CD4-positive, alpha-beta T cell treated with Interleukin-2 at 100 ng/mL for 4 hours (primary cell): ENCODE results near the gene GRIA1.

Source experiments
- DNase-seq: peaks from one replicate; pipeline ENCODE4 v3.0.0-alpha.2; 2020; ENCODE audit warnings: low spot score

The GRIA1 gene

DNA sequence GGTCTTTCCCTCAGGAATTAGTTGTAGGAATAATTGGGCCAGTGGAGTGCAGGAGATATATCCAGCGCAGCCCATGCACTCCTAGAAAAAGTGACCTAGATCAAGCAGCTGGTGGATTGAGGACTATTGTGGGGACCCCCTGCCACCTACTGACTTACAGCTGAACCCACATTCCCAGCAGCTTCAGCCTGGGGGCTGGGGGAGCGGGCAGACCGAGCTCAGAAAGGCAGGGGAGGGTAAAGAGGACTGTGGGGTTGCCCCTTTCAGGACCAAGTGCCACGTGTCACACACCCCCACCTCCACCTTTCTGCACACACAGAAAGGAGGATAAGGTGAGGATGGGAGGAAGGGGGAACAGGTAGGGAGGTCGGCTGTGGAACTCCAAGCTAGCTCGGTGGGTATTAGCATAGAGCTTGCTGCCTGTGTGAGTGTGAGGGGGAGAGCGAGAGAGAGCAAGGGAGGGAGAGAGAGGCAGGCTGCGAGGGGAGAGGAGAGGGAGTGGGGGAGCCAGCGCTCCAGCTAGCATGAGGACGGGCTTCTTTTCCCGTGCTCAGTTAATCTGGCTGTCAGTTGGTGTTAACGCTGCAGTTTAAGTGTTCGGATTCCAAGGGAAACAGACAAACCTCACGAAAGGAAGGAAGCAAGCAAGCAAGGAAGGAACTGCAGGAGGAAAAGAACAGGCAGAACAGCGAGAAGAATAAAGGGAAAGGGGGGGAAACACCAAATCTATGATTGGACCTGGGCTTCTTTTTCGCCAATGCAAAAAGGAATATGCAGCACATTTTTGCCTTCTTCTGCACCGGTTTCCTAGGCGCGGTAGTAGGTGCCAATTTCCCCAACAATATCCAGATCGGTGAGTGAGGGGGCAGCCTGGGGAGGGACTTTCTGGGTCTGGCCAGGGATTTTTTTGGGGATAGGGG is at the start of gene GRIA1:
Gene GRIA1 (plus strand): TSS at position 553 of the 920 bp plus-strand sequence.
- DNase-seq: no peak

DNA sequence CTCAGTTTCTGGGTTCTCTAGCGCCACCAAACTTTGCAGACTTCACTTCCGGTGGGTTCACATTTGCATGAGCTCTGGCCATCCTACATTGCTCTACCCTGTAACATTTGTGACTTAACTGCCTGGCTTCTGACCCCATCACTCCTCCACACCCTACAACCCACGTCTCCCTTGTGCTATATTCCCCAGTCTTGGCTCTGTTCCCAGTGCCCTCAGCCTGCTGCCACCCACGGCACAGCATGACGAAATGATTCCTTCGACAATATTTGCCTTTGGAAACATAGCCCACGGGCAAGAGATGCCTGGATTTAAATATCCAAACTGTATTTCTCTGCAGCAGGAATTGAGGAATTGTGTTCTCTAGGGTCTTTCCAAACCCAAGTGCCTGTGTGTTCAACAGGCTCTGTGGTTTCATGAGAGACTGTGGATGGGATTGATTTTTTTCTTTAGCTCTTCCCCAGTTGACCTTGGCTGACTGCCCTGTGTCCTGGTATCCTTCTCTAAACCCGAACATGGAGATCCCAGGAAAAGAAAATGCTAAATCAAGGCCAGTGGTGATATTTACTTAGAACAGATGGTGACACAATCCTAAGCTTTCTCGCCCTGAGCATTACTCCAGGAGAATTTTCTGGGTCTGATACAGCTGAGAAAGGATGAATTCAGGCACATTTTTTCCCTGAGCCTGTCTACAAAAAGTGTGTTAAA is 44.4 kb upstream of the GRIA1 start:
- DNase-seq: no peak

DNA sequence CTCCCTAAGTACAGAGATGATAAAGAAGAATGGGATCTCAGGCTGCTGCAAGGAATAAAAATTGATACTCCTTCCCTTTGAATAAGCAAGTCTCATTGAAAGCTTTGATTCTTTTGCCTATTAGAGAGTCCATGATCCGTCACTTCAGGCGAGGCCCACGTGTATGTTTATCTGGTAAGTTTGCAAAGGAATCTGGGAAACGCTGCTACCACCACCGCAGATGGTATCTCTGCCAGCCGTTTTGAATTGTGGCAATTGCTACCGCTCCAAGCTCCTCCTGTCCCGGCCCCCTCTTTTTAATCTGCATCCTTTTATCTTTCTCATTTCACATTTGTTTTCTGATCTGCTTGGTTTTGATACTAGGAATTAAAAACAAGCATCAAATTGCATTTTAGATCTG is 42.9 kb upstream of the GRIA1 start:
- DNase-seq: no peak

DNA sequence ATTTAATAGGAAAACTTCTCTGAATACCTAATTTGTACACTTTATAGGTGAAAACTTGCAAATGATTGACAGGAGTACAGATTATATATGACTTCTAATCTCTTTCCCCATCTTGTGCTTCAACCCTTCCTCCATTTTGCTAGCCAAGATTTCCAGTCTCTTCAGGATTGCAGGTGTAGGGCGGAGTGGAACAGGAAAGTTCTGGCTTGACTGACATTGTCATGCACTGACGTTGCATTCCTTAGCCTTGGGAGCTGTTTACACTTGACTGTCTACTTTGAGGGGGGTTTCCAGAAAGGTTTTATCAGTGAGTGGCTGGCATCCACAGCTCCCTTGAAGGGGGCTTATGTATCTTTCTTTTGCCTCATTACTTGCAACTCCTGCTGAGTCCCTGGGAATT is 34.1 kb upstream of the GRIA1 start:
- no peak for DNase-seq

DNA sequence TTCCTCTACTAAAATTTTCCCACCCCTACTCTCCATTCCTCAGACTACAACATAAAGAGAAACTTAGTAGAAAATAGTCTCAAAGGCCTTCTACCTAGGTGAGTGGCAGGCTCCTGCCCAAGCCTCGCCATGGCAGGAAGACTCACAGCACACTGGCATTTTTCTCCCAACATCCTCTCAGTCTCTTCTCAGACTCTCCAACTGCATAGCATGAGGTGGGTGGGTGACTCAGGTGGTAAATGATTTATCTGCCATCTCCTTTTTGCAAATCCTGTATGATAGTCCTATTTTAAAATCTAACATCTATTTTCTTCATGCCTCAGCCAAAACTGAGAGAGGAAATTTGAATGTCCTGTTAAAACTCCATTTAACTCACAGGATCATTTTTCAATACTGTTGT is 33.5 kb upstream of the GRIA1 start:
- DNase-seq: no peak

DNA sequence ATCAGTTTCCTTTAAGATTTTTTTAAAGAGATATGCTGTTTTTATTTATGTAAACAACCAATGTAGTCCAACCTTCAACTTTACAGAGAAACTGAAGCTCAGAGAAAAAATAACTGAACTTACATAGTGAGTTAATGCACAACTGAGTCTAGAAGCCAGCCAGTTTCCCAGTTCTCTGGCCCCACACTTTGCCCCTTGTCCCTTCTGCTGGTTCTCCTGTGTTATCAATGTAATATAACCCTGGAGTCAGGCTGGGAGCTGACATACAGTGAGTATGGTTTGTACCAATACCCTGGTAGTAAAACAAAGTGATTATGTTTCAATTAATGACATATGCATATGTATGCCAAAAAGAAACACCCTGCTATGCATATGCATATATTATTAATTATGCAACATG is 32.2 kb upstream of the GRIA1 start:
- DNase-seq: no peak

DNA sequence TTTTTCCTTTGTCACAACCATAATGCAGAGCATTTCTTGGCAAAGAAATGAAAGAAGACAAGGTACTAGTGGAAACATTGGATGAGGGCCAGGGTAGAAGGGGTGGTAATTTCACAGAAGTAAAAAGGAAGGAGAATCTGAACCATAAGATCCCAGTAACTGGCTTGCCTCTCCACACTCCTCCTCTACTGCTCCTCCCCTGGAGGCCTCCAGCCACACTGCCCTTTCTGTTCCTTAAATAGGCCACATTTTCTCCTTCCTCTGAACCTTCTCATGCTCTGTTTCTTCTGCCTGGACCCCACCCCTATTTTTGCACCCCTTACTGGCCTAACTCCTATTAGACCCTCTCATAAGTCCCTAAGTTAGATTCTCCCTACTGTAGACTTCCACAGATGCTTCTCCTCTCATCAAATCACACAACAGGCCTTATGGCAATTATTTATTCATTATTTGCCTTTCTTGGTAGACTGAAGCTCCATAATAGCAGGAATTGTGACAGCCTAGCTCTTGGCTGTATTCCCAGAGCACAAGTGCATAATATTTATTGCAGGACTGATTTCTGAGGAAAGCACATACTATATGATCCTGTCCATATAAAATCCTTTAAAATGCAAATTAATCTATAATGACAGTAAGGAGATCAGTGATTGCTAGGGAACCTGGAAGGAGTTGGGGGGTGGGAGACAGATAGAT is 31.3 kb upstream of the GRIA1 start:
- DNase-seq: no peak

DNA sequence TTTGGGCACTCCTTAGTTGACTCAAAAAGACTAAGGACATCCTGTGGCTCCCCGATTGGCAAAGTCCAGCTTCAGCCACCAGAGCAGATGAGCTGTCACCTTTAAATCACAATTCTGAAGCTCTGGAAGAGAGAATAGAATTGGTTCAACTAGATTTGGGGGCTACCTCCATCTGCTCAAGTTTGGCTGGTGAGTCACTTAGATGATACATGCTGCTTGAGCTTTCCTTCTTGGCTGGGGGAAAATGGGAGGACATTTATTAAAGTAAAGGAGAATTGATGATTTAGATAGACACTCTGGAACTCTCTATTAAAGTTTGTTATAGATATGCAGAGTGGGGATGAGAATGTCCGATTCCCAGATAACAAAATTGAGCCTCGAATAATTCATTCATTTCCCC is 30.0 kb upstream of the GRIA1 start:
- DNase-seq: no peak

DNA sequence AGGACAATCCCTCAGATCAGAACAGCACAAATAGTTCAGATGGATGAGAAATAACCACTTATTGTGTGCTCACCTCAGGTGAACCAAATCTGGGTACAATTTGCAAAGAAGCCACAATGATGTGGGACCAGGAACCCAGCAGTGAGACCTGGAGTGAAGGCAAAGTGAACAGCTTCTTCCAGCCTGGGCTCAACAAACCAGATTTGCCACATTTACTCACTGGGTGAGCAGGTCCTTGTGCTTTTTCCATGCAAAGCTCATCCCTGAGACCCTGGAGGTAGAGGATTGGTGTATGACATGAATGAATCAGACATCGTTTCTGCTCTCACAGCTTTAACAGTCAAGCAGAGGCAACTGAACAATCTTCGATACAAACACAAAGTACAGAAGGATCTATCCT is 29.1 kb upstream of the GRIA1 start:
- no peak for DNase-seq

DNA sequence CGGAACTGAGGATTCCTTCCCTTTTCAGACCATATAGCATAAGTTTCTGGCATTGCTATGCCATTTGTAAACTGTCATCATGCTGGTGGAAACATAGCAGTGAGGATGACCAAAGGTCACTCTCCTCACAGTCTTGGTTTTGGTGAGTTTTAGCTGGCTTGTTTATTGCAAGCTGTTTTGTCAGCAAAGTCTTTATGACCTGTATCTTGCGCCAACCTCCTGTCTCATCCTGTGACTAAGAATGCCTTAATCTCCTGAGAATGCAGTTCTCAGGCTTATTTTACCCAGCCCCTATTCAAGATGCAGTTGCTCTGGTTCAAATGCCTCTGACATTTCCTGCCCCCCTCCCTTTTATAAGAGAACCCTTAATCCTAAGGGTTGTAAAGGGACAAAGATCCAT is 26.7 kb upstream of the GRIA1 start:
- DNase-seq: no peak

DNA sequence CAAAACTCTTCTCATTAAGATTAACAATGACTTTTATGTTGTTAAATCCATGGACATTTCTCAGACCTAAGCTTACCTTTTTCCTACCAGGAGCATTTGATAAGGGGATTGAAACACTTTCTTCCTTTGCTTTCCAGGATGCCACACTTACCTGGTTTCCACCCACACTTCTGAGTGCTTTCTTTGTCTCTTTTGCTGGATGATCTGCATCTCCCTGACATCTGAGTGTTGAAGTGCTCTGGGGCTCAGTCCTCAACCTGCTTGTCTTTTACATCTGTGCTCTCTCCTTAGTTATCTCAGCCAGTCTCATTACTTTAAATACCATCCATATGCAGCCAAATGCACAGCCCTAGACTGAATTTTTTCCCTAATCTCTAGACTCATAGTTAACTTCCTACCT is 22.9 kb upstream of the GRIA1 start:
- DNase-seq: no peak

DNA sequence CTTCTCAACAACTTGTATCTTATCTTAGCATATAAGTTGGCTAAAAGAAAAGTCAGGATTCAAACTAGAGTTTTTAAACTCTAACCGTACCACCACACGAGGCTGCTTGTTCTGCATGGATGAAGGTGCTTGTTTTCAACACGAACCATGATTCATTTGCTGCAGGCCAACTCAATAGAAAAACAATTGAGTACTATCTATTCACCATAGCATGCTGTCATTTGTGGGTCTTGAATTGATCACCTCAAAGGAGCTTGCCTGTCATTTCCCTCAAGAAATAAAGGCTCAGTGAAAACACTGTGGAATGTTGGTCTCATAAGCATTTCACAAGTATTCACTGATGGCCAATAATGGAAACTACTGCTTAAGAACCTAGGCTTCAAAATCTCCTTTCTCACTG is 21.0 kb upstream of the GRIA1 start:
- no peak for DNase-seq

DNA sequence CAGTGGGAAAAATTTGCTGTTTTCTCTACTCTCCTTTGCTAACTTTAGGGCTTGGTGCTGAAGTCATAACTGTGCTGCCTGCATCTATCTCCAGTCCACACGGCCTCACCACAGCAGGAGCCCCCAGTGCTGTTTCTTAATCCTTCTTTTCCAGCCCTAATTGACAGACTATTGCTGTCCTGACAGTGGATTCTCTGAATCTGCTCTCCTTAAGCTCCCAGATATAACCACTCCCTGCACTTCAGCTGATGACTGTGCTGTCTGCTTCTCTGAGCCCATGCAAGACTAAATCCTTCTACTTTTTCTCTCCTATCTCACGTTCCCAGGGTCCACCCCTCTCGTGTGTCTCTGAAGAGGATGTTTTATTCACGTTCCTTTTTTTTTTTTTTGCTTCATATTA is 19.7 kb upstream of the GRIA1 start:
- no peak for DNase-seq

DNA sequence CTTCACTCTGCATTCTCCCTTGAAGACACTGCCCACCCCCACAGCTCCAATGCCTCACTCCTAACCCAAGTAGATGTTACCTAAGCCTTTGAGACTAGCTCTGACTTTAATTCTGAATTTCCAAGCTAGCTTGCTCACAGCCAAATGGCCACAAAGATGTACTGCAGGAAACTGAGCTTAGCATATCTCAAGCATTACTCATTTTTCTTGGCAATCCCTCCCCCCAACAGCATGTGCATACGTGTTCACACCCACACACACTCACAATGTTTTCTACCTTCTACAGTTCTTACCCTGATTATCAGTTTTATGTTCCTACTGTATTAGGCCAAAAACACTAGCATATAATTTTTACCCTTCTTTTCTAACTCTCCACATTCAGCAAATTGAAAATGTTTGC is 13.7 kb upstream of the GRIA1 start:
- no peak for DNase-seq

DNA sequence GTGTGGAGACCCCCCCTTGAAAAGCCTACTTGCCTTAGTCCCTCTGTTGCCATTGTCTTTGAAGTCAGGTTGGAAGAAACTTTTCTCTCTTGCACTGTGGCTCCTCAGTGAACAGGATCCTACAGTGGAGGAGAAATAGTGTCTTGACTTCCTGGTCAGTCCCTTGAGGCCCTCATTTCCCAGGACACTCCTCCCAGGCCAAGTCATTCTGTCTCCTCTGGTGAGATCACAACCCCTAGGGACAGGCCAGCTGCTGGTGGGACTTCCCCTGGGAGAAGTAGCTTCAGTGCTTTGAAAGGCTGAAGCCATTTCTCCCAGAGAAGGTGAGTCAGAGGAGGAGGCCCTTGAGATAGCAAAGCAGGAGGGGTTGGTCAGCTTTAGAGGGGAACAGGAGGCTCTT is 10.1 kb upstream of the GRIA1 start:
- no peak for DNase-seq

DNA sequence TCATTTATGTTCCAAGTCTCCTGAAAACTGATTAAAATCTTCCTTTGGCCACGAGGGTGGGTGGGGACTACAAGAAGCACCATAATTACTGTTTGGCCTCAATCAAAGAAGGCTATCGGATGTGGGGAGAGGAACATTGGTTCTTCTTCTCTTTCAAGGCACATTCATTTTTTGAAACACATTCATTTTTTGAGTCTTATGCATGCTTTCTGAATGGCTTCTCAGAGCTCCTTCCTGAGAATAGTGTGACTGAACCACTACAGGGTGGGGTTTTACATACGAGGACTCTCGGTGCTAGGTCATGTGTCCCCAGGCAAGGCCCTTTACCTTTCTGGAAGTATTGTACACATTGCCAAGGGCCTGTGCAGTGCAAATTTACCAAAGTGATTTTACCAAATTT is 7.0 kb upstream of the GRIA1 start:
- no peak for DNase-seq

DNA sequence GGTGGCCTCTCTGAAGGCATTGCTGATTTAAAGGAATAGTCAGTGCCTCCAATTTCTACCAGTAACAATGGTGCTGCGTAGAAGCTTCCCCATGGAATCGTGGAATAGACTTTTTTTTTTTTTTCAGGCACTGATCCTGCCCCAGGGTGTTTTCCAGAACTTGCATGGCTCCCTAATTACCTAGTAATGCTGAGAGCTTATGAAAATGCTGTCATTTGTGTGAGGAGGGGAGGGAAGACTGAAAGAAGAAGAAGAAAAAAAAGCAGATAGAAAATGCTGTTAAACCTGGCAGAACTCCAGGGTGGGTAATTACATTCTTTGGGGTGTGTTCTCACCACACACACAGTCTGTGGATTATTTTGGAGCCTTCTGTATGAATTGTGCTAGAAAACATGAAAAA is 4.8 kb upstream of the GRIA1 start:
- DNase-seq: no peak

DNA sequence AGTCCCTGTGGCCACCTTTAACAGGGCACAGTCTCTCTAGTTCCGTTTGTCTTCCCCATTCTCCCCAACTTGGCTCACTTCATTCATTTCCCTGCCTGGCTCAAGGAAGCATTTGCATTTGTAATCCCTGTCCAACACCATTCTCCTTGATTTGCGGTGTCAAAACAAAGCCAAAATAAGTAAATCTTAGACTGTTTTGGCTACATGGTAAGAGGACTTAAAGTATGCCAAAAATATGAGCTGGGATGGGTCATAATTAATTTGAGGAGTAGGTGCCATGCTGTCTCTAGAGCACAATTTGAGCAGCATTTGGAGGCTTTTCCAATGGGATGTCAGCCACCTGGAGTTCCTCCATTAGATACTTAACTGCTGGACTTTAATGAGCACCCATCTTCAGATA is 3.7 kb upstream of the GRIA1 start:
- DNase-seq: no peak

DNA sequence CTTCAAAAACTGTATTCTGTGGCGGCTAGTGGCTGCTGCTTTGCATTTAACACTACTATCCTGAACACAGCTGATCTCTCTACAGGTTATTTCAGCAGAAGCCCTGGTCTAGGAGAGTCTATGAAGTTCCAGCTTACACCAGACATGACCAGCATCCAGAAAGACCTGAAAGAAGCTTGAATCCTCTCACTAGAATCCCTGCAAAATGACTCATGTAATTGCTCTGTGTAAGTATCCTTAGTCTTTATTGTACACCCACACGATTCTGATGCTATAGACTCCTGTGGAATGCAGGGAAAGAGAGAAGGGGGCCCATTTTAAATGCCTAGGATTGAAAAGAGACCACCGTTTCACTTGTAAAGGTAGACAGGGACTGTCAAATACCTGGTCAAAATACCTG is 859 bp upstream of the GRIA1 start:
- DNase-seq: no peak

DNA sequence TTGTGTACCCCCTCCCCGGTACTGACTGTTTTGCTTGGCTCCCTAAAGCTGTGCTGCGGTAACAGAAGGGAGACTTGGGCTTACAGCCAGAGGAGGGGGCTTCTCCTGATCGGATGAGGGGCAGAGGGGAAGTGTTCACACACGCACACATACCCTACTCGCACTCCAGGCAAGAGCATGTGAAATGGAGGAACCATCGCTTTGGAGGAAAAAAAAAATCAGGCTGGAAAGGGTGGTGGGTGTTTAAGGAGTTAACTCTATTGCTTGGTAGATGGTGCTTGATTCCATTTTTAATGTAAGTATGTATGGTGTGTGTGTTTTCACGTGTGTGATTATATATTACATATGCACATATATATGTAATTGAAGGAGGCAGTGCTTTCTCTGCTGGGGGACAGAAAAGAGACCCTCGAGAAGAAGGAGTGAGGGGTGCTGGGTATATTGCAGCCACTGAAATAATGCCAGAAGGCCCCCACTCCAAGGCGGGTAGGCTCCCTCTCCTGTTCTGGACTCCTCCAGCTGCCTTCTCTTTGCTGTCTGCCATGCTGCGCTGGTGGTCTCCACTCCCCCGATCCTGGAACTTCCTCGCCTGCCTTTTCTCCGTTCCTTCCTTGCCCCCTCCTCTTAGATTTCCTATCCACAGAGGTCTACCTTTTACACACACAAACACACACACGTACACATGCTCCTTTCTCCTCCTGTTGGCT is 721 bp downstream of the GRIA1 start:
- no peak for DNase-seq

DNA sequence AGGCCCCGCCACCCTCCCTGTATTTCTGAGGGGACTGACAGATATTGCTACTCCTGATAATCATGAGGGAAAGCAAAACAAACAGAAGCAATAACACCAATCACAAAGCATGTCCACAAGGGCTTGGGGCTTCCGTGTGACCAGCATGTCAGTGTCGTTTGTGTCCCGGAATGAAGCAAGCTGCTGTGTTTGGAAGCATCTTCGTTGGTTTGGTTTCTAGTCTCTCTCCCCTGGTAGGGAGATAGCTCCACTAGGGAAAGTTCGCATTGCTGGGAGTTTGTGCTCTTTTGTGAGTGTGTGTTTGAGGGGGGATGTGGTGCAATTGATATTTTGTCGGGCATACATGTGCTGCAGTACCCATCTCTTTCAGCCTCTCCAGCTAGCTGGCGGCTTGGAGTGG is 1.4 kb downstream of the GRIA1 start:
- DNase-seq: no peak

DNA sequence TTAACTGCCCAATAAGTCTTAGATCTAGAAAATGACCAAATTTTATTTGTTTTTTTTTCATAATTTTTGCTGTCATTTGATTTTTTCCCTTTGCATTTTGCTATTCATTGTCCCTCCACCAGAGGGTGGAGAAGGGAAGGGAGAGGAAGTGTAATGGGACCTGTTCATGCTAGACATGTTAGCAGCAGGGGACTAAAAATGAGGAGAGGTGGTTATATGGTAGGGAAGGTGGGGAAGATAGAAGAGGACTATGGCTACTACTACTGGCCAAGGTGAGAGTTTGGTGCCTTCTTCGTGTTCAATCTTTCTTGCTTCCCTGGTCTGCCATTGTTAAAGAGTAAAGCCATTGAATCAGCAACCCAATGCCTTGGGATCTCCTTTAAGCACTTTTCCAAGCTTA is 6.4 kb downstream of the GRIA1 start:
- DNase-seq: no peak
